Thyroid gland (tissue), 4 donors: ENCODE data around the gene INF2.

Experiments used
- CTCF ChIP-seq, 6 experiments: fragments of 200-600 bp in 3 of 6; fragments of 450-650 bp in 3 of 6; sonication (generic) in 3 of 6; IDR thresholded peaks; one replicate each; pipeline ENCODE4 v1.5.1; 2016 to 2019; ENCODE audit warnings: antibody characterized with exemption in 6 of 6, mild to moderate bottlenecking in 2 of 6, inconsistent platforms in 1 of 6, moderate library complexity in 1 of 6
- POLR2A ChIP-seq, 2 donors: fragments of 450-650 bp; IDR thresholded peaks; one replicate each; pipeline ENCODE4 v1.6.1; 2017; ENCODE audit warnings: antibody characterized with exemption in 2 of 2, mild to moderate bottlenecking in 2 of 2, moderate library complexity in 1 of 2

GRCh38 chr14:104723651-104724406 lies 34.4 kb downstream of the INF2 start, which contains the start of gene ADSS1:
- TF ChIP-seq POLR2A (IDR thresholded peaks at IDR 0.05) = peak in 1 of 2 donors; percentile 64
- TF ChIP-seq CTCF (IDR thresholded peaks at IDR 0.05) = peak; percentile 53 to 96 (median 72)
